Motor neuron (in vitro differentiated cells): ENCODE data around the gene RPS19BP1. TPM values are rescaled to one million over a fixed set of nuclear protein-coding genes. Genes with fewer than 3 reads are reported as not detected.

Experiments
- ATAC-seq, 8 experiments: fragments of 200-7000 bp; cut with Tn5 transposase; replicated peaks in 6 of 8; 2 replicates each; pipeline ENCODE4 v1.8.0; 2021; ENCODE audit warnings: mild to moderate bottlenecking in 8 of 8, moderate library complexity in 8 of 8
- H3K27ac ChIP-seq, 2 donors: fragments of 250-450 bp; sonication (Bioruptor Pico); 2 replicates each; pipeline ENCODE4 v1.9.0; 2021; ENCODE audit warnings: antibody characterized with exemption in 2 of 2, mild to moderate bottlenecking in 2 of 2, moderate library complexity in 1 of 2
- H3K4me1 ChIP-seq, 2 donors: fragments of 250-450 bp; sonication (Bioruptor Pico); replicated peaks in 1 of 2; 2 replicates each; pipeline ENCODE4 v1.6.1; 2021; ENCODE audit warnings: antibody characterized with exemption in 2 of 2, mild to moderate bottlenecking in 2 of 2, moderate library complexity in 1 of 2
- H3K4me3 ChIP-seq, 5 donors: fragments of 250-450 bp; sonication (Bioruptor Pico); 2 replicates each; pipeline ENCODE4 v1.9.0; 2021; ENCODE audit warnings: antibody characterized with exemption in 5 of 5, mild to moderate bottlenecking in 5 of 5, moderate library complexity in 4 of 5
- WGBS, 10 experiments: fragments of 450-650 bp; shearing (Covaris generic); methylation state at CpG; one replicate each; pipeline ENCODE4 v1.0.0; 2022; 5-methylcytosine and 5-hydroxymethylcytosine counted together
- in situ Hi-C, 9 experiments: fragments of 400-800 bp; cut with MboI; loops; one replicate each; pipeline ENCODE4 v1.15.0; 2021; ENCODE audit warnings: low sequenced_read_pairs in 9 of 9, low pct_unique_long_range_greater_than_20kb in 2 of 9; ENCODE audit not compliant: unreplicated experiment in 9 of 9
- total RNA-seq, 8 experiments: library from RNA; unstranded; fragments of 300-600 nt; gene quantifications; 2 replicates each; pipeline versions ENCODE4 v1.2.3 to v1.2.4, GENCODE V29; 2022

RPS19BP1 gene
- total RNA-seq, 8 experiments from 2014 or later: 69.1 to 114 (median 89.9) TPM

- ATAC-seq: no peak
- Histone ChIP-seq H3K27ac (no peak overlapping the region), H3K4me1 (no peaks in the 10 kb centered on the region), H3K4me3 (no peak overlapping the region)
- in situ Hi-C loops: no loop called here
- 20 to 100% (median 86%) methylated on average over 1 to 16 of the region's 19 CpGs; no CpG with 5 or more reads in 4 of the 10 experiments for WGBS, 10 experiments
These were observed 35.9 kb upstream of the RPS19BP1 start for GRCh38 chr22:39568278-39568981.

GRCh38 chr22:39567135-39567946 is 34.8 kb upstream of the RPS19BP1 start:
- WGBS, 10 experiments: 0 to 100% (median 54%) methylated on average over 1 to 3 of the region's 14 CpGs; no CpG with 5 or more reads in 4 of the 10 experiments
- in situ Hi-C loops: no loop called here
- Histone ChIP-seq H3K27ac (no peak overlapping the region), H3K4me3 (no peak overlapping the region), H3K4me1 (no peaks in the 10 kb centered on the region)
- ATAC-seq: peak in 2 of 8 experiments; percentile 19 to 40

GRCh38 chr22:39565414-39565944 is 32.9 kb upstream of the RPS19BP1 start:
- Histone ChIP-seq H3K4me1 (no peaks in the 10 kb centered on the region), H3K4me3 (no peak overlapping the region), H3K27ac (no peak overlapping the region)
- in situ Hi-C loops: no loop called here
- ATAC-seq: no peak
- 50 to 100% (median 83%) methylated on average over 1 to 4 of the region's 5 CpGs; no CpG with 5 or more reads in 3 of the 10 experiments for WGBS, 10 experiments

- 40 to 100% (median 66%) methylated on average over 1 to 7 of the region's 7 CpGs; no CpG with 5 or more reads in 4 of the 10 experiments for WGBS, 10 experiments
- H3K4me3 ChIP-seq: no peak overlapping the region
- no peaks in the 10 kb centered on the region for H3K4me1 ChIP-seq
- H3K27ac ChIP-seq: no peak overlapping the region
- in situ Hi-C loops: no loop called here
- no peak for ATAC-seq
These were observed 31.3 kb upstream of the RPS19BP1 start for GRCh38 chr22:39563571-39564428.

- WGBS, 10 experiments: 20 to 94% (median 40%) methylated on average over 1 to 4 of the region's 9 CpGs; no CpG with 5 or more reads in 5 of the 10 experiments
These were observed 30.4 kb upstream of the RPS19BP1 start for GRCh38 chr22:39562839-39563489.

GRCh38 chr22:39560127-39560526 is 27.6 kb upstream of the RPS19BP1 start:
- Histone ChIP-seq H3K27ac (no peak overlapping the region), H3K4me3 (no peak overlapping the region), H3K4me1 (no peaks in the 10 kb centered on the region)
- WGBS, 10 experiments: 0% methylated on average over 1 of the region's 6 CpGs; no CpG with 5 or more reads in 9 of the 10 experiments
- no peak for ATAC-seq
- in situ Hi-C loops: no loop called here

More at GRCh38 chr22:39562839-39563489, 30.4 kb upstream of the RPS19BP1 start:
- Histone ChIP-seq H3K4me3 (no peak overlapping the region), H3K27ac (no peak overlapping the region), H3K4me1 (no peaks in the 10 kb centered on the region)
- no peak for ATAC-seq
- in situ Hi-C loops: no loop called here

GRCh38 chr22:39559456-39560105 is 27.0 kb upstream of the RPS19BP1 start:
- H3K27ac ChIP-seq: no peak overlapping the region
- WGBS, 10 experiments: 51 to 79% (median 60%) methylated on average over 1 to 8 of the region's 11 CpGs; no CpG with 5 or more reads in 7 of the 10 experiments
- H3K4me3 ChIP-seq: no peak overlapping the region
- ATAC-seq: peak in 2 of 8 experiments; percentile 16 to 42
- in situ Hi-C loops: no loop called here
- H3K4me1 ChIP-seq: no peaks in the 10 kb centered on the region

- H3K27ac ChIP-seq: no peak overlapping the region
- no peak overlapping the region for H3K4me3 ChIP-seq
- H3K4me1 ChIP-seq: no peaks in the 10 kb centered on the region
- WGBS, 10 experiments: 25 to 85% (median 44%) methylated on average over 1 to 5 of the region's 14 CpGs; no CpG with 5 or more reads in 7 of the 10 experiments
- ATAC-seq: no peak
- in situ Hi-C loops: no loop called here
These were observed 26.4 kb upstream of the RPS19BP1 start for GRCh38 chr22:39558950-39559349.

- in situ Hi-C loops: no loop called here
- no peaks in the 10 kb centered on the region for H3K4me1 ChIP-seq
- WGBS, 10 experiments: 11% methylated on average over 7 of the region's 34 CpGs; no CpG with 5 or more reads in 9 of the 10 experiments
- peak in 4 of 8 experiments; percentile 7 to 27 (median 12) for ATAC-seq
- H3K4me3 ChIP-seq: peak overlapping the region in 4 of 5 donors; percentile 35 to 47 (median 42)
- no peak overlapping the region for H3K27ac ChIP-seq
These were observed 25.7 kb upstream of the RPS19BP1 start for GRCh38 chr22:39558254-39558727.

- 9 to 10% methylated on average over 2 to 11 of the region's 72 CpGs; no CpG with 5 or more reads in 8 of the 10 experiments for WGBS, 10 experiments
- ATAC-seq: peak; percentile 47 to 85 (median 78)
- in situ Hi-C loops: no loop called here
- Histone ChIP-seq H3K4me3 (peak overlapping the region; percentile 33 to 47 (median 39)), H3K27ac (no peak overlapping the region), H3K4me1 (no peaks in the 10 kb centered on the region)
These were observed 24.7 kb upstream of the RPS19BP1 start for GRCh38 chr22:39556970-39557841.

GRCh38 chr22:39554151-39554550 is 21.6 kb upstream of the RPS19BP1 start:
- no peaks in the 10 kb centered on the region for H3K4me1 ChIP-seq
- H3K27ac ChIP-seq: no peak overlapping the region
- in situ Hi-C loops: no loop called here
- no peak for ATAC-seq
- no peak overlapping the region for H3K4me3 ChIP-seq
- 0 to 60% (median 19%) methylated on average over 1 to 2 of the region's 3 CpGs; no CpG with 5 or more reads in 6 of the 10 experiments for WGBS, 10 experiments
